ENCODE data around the gene COL28A1.

The COL28A1 gene

DNA sequence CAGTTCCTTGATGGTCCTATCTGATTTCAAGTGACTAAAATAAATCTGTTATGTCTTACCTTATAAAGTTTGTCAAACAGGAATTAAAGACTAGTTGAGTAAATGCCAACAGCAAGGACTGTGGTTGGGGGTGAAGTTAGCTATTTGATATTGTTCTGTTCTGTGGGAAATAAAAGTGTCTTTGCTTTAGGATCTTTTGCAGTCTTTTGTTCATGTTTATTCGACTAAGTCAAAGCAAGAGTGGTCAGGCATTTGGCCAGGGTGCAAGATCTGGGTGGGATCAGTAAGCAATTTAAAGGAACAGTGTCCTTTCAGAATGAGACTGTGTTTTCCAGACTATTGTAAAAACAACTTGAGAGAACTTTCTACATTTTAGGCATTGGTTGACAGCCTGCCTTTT is at the start of gene COL28A1:
TSS of gene COL28A1 (minus strand) at position 183 of the 400 bp plus-strand sequence. CDS start 2,998 bp downstream, outside the sequence.
- no peaks in the 10 kb centered on the region for H3K9me3 ChIP-seq (ENCODE audit: control insufficient read depth, insufficient read depth, low read depth, low read length)
- H3K36me3 ChIP-seq (ENCODE audit: control insufficient read depth in 2 of 2, insufficient read depth in 1 of 2, low read length in 2 of 2): no peaks in the 10 kb centered on the region
- no peak for TF ChIP-seq ZNF571 (tag by site-specific recombination; IDR thresholded peaks at IDR 0.05)
- no peak for TF ChIP-seq ZNF266 (tag by site-specific recombination; IDR thresholded peaks at IDR 0.05; ENCODE audit: low read depth)
- TF ChIP-seq ZNF2 (tag by site-specific recombination; IDR thresholded peaks at IDR 0.05): no peak
- TF ChIP-seq, protein P1, sequence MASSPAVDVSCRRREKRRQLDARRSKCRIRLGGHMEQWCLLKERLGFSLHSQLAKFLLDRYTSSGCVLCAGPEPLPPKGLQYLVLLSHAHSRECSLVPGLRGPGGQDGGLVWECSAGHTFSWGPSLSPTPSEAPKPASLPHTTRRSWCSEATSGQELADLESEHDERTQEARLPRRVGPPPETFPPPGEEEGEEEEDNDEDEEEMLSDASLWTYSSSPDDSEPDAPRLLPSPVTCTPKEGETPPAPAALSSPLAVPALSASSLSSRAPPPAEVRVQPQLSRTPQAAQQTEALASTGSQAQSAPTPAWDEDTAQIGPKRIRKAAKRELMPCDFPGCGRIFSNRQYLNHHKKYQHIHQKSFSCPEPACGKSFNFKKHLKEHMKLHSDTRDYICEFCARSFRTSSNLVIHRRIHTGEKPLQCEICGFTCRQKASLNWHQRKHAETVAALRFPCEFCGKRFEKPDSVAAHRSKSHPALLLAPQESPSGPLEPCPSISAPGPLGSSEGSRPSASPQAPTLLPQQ (tag by site-specific recombination; IDR thresholded peaks at IDR 0.05): no peak
- no peak for TF ChIP-seq SP7 (tag by site-specific recombination; IDR thresholded peaks at IDR 0.05)
- no peak for TF ChIP-seq GLIS1 (tag by site-specific recombination; IDR thresholded peaks at IDR 0.05)
- TF ChIP-seq ZNF792 (tag by site-specific recombination; IDR thresholded peaks at IDR 0.05): no peak
- no peak for TF ChIP-seq ZNF169 (tag by site-specific recombination; IDR thresholded peaks at IDR 0.05)
- TF ChIP-seq, protein P2, sequence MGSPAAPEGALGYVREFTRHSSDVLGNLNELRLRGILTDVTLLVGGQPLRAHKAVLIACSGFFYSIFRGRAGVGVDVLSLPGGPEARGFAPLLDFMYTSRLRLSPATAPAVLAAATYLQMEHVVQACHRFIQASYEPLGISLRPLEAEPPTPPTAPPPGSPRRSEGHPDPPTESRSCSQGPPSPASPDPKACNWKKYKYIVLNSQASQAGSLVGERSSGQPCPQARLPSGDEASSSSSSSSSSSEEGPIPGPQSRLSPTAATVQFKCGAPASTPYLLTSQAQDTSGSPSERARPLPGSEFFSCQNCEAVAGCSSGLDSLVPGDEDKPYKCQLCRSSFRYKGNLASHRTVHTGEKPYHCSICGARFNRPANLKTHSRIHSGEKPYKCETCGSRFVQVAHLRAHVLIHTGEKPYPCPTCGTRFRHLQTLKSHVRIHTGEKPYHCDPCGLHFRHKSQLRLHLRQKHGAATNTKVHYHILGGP (tag by site-specific recombination; IDR thresholded peaks at IDR 0.05): no peak
- no peak for TF ChIP-seq ZNF785 (tag by site-specific recombination; IDR thresholded peaks at IDR 0.05)
- TF ChIP-seq, protein P3, sequence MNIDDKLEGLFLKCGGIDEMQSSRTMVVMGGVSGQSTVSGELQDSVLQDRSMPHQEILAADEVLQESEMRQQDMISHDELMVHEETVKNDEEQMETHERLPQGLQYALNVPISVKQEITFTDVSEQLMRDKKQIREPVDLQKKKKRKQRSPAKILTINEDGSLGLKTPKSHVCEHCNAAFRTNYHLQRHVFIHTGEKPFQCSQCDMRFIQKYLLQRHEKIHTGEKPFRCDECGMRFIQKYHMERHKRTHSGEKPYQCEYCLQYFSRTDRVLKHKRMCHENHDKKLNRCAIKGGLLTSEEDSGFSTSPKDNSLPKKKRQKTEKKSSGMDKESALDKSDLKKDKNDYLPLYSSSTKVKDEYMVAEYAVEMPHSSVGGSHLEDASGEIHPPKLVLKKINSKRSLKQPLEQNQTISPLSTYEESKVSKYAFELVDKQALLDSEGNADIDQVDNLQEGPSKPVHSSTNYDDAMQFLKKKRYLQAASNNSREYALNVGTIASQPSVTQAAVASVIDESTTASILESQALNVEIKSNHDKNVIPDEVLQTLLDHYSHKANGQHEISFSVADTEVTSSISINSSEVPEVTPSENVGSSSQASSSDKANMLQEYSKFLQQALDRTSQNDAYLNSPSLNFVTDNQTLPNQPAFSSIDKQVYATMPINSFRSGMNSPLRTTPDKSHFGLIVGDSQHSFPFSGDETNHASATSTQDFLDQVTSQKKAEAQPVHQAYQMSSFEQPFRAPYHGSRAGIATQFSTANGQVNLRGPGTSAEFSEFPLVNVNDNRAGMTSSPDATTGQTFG (tag by site-specific recombination; IDR thresholded peaks at IDR 0.05; ENCODE audit: borderline replicate concordance): no peak
- no peak for TF ChIP-seq BCL11B (tag by site-specific recombination; IDR thresholded peaks at IDR 0.05; ENCODE audit: low read depth)
- TF ChIP-seq ZNF140 (tag by site-specific recombination; IDR thresholded peaks at IDR 0.05): no peak
- TF ChIP-seq, protein P4, sequence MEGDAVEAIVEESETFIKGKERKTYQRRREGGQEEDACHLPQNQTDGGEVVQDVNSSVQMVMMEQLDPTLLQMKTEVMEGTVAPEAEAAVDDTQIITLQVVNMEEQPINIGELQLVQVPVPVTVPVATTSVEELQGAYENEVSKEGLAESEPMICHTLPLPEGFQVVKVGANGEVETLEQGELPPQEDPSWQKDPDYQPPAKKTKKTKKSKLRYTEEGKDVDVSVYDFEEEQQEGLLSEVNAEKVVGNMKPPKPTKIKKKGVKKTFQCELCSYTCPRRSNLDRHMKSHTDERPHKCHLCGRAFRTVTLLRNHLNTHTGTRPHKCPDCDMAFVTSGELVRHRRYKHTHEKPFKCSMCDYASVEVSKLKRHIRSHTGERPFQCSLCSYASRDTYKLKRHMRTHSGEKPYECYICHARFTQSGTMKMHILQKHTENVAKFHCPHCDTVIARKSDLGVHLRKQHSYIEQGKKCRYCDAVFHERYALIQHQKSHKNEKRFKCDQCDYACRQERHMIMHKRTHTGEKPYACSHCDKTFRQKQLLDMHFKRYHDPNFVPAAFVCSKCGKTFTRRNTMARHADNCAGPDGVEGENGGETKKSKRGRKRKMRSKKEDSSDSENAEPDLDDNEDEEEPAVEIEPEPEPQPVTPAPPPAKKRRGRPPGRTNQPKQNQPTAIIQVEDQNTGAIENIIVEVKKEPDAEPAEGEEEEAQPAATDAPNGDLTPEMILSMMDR (tag by site-specific recombination; IDR thresholded peaks at IDR 0.05): no peak
- TF ChIP-seq ZNF596 (tag by site-specific recombination; IDR thresholded peaks at IDR 0.05): no peak
- TF ChIP-seq ZSCAN16 (tag by site-specific recombination; IDR thresholded peaks at IDR 0.05): no peak
- ChIA-PET POLR2A (no interaction called here), CTCF (interaction anchor here (3.2 kb wide), 1 partner anchor 111 kb away, joined by 15 read pairs; no protein-coding TSS in a partner anchor)
- no peak within 1 kb of the TSS for H3K4me3 ChIP-seq (ENCODE audit: low read depth, low read length)
- H3K4me1 ChIP-seq (ENCODE audit: control insufficient read depth, insufficient read depth, low read length): no peaks in the 10 kb centered on the region
- H3K27ac ChIP-seq (ENCODE audit: extremely low read depth, low read depth, low read length): no peak within 1 kb of the TSS

DNA sequence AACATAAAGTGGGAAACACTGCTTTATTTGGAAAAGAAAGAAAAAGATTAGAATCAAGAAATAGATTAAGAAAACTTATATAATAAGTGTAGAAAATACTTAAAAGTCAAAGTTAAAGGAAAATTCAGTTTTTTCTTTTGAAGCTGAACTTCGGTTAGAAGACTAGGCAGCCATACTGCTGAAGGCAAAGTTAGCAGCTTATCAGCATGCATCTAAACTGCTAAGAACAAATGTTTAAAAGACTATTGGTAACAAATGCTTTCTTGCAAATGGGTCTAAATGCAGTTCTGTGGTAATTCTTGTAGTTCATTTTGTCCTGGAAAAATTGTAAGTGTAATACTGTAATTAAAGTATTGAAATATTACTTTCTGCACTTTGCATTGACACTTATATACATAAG is 49.0 kb upstream of the COL28A1 start:
- H3K27ac ChIP-seq (ENCODE audit: extremely low read depth, low read depth, low read length): no peak overlapping the region
- H3K36me3 ChIP-seq (ENCODE audit: control insufficient read depth in 2 of 2, insufficient read depth in 1 of 2, low read length in 2 of 2): peaks cover 0 to under 1% of the 10 kb centered on the region in 2 experiments
- no peaks in the 10 kb centered on the region for H3K9me3 ChIP-seq (ENCODE audit: control insufficient read depth, insufficient read depth, low read depth, low read length)
- H3K4me3 ChIP-seq (ENCODE audit: low read depth, low read length): no peak overlapping the region
- no peaks in the 10 kb centered on the region for H3K4me1 ChIP-seq (ENCODE audit: control insufficient read depth, insufficient read depth, low read length)
- ChIA-PET CTCF (interaction anchor here (0.5 kb wide), 1 partner anchor 1123 kb away, joined by 5 read pairs; no protein-coding TSS in a partner anchor), POLR2A (no interaction called here)
- TF ChIP-seq, protein P5, sequence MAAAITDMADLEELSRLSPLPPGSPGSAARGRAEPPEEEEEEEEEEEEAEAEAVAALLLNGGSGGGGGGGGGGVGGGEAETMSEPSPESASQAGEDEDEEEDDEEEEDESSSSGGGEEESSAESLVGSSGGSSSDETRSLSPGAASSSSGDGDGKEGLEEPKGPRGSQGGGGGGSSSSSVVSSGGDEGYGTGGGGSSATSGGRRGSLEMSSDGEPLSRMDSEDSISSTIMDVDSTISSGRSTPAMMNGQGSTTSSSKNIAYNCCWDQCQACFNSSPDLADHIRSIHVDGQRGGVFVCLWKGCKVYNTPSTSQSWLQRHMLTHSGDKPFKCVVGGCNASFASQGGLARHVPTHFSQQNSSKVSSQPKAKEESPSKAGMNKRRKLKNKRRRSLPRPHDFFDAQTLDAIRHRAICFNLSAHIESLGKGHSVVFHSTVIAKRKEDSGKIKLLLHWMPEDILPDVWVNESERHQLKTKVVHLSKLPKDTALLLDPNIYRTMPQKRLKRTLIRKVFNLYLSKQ (tag by site-specific recombination; IDR thresholded peaks at IDR 0.05; ENCODE audit: borderline replicate concordance): no peak
- TF ChIP-seq ZBTB21 (tag by site-specific recombination; IDR thresholded peaks at IDR 0.05) (no peak), ZNF23 (tag by site-specific recombination; IDR thresholded peaks at IDR 0.05; ENCODE audit: borderline replicate concordance) (no peak), OSR2 (tag by site-specific recombination; IDR thresholded peaks at IDR 0.05) (no peak)
- TF ChIP-seq, protein P6, sequence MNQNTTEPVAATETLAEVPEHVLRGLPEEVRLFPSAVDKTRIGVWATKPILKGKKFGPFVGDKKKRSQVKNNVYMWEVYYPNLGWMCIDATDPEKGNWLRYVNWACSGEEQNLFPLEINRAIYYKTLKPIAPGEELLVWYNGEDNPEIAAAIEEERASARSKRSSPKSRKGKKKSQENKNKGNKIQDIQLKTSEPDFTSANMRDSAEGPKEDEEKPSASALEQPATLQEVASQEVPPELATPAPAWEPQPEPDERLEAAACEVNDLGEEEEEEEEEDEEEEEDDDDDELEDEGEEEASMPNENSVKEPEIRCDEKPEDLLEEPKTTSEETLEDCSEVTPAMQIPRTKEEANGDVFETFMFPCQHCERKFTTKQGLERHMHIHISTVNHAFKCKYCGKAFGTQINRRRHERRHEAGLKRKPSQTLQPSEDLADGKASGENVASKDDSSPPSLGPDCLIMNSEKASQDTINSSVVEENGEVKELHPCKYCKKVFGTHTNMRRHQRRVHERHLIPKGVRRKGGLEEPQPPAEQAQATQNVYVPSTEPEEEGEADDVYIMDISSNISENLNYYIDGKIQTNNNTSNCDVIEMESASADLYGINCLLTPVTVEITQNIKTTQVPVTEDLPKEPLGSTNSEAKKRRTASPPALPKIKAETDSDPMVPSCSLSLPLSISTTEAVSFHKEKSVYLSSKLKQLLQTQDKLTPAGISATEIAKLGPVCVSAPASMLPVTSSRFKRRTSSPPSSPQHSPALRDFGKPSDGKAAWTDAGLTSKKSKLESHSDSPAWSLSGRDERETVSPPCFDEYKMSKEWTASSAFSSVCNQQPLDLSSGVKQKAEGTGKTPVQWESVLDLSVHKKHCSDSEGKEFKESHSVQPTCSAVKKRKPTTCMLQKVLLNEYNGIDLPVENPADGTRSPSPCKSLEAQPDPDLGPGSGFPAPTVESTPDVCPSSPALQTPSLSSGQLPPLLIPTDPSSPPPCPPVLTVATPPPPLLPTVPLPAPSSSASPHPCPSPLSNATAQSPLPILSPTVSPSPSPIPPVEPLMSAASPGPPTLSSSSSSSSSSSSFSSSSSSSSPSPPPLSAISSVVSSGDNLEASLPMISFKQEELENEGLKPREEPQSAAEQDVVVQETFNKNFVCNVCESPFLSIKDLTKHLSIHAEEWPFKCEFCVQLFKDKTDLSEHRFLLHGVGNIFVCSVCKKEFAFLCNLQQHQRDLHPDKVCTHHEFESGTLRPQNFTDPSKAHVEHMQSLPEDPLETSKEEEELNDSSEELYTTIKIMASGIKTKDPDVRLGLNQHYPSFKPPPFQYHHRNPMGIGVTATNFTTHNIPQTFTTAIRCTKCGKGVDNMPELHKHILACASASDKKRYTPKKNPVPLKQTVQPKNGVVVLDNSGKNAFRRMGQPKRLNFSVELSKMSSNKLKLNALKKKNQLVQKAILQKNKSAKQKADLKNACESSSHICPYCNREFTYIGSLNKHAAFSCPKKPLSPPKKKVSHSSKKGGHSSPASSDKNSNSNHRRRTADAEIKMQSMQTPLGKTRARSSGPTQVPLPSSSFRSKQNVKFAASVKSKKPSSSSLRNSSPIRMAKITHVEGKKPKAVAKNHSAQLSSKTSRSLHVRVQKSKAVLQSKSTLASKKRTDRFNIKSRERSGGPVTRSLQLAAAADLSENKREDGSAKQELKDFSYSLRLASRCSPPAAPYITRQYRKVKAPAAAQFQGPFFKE (tag by site-specific recombination; IDR thresholded peaks at IDR 0.05; ENCODE audit: borderline replicate concordance): no peak
